Lower leg skin (tissue), 4 donors: ENCODE data around the gene HUWE1. TPM values are rescaled to one million over a fixed set of nuclear protein-coding genes. Genes with fewer than 3 reads are reported as not detected.

ENCODE experiments used
- DNase-seq, 2 donors: peaks; one replicate each; pipeline ENCODE4 v3.0.0-alpha.2; 2019; ENCODE audit warnings: low spot score in 2 of 2
- H3K4me3 ChIP-seq: fragments of 200-600 bp; sonication (generic); 2 replicates; pipeline ENCODE4 v1.5.1; 2017; ENCODE audit warnings: mild to moderate bottlenecking, low read depth; ENCODE audit not compliant: poor library complexity, severe bottlenecking
- CTCF ChIP-seq, 3 donors: fragments of 450-650 bp; IDR thresholded peaks; one replicate each; pipeline ENCODE4 v1.5.1; 2016; ENCODE audit warnings: antibody characterized with exemption in 3 of 3, mild to moderate bottlenecking in 3 of 3, moderate library complexity in 2 of 3
- POLR2A ChIP-seq, 2 donors: fragments of 450-650 bp; IDR thresholded peaks; one replicate each; pipeline ENCODE4 v1.6.1; 2016 to 2017; ENCODE audit warnings: antibody characterized with exemption in 2 of 2, mild to moderate bottlenecking in 1 of 2, moderate library complexity in 1 of 2
- WGBS, 2 donors: methylation state at CpG; one replicate each; pipeline ENCODE4 v1.1.5; 2018; 5-methylcytosine and 5-hydroxymethylcytosine counted together
- intact Hi-C: fragments of 100-400 bp; cut with DNase I; formaldehyde crosslinking; loops from one replicate; pipeline ENCODE4 v1.15.0; 2023; ENCODE audit warnings: low total_unique reads
- total RNA-seq, 4 donors: library from RNA; depleted of rRNA; stranded (reverse); fragments of >200 nt; gene quantifications; one replicate each; pipeline ENCODE4 v1.1.0, GENCODE V29; 2016

HUWE1 gene
- total RNA-seq, 4 donors from 2014 or later, result 128 to 175 (median 158) TPM

- TF ChIP-seq POLR2A (IDR thresholded peaks at IDR 0.05) (no peak), CTCF (IDR thresholded peaks at IDR 0.05) (no peak)
- intact Hi-C loops, result no loop called here
- no peak for DNase-seq
- H3K4me3 ChIP-seq, result no peak overlapping the region
- 38 to 66% methylated on average over 3 of the region's 3 CpGs for WGBS, 2 donors
Measured at GRCh38 chrX:53681661-53682060, 4.9 kb downstream of the HUWE1 start.

DNA sequence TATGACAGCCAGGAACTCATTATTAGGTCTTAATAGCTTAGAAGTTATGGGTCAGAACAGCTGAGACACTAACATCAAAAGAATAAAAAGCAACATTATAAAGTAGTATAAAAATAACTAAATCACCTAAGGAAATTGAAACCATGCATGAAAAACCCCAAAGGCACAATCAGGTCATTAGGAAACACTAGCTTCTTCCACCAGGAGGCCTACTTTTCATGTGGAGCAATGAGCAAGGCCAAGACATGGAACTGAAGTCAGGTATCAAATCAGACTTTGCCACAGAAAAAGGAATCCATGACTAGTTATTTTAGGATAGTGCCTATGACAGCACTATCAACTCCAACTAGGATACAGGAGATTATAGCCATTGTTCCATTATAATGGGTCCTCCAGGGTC lies 7.9 kb downstream of the HUWE1 start:
- H3K4me3 ChIP-seq, result no peak overlapping the region
- TF ChIP-seq POLR2A (IDR thresholded peaks at IDR 0.05) (no peak), CTCF (IDR thresholded peaks at IDR 0.05) (no peak)
- no peak for DNase-seq
- intact Hi-C loops, result no loop called here

- DNase-seq, result no peak
- intact Hi-C loops, result no loop called here
- H3K4me3 ChIP-seq, result no peak overlapping the region
- TF ChIP-seq CTCF (IDR thresholded peaks at IDR 0.05) (no peak), POLR2A (IDR thresholded peaks at IDR 0.05) (no peak)
- 76 to 88% methylated on average over 3 of the region's 3 CpGs for WGBS, 2 donors
Measured at GRCh38 chrX:53677286-53677685, 9.2 kb downstream of the HUWE1 start.

DNA sequence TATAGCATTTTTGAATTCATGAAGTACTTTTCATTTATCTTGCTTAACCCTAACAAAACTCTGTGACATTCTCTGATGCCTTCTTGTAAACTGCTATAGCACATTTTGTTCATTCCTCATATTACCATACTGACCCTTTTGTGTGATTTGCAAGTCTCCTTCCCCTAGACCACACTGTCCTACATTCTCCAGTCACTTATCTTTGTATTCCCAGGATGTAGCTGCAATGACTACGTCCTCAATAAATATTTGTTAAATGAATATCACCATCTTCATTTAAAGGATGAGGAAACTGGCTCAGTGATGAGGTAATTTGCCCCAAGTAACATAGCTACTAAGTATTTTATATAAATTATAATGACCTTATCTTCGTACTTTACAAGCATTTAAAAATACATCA lies 11.9 kb downstream of the HUWE1 start:
- TF ChIP-seq POLR2A (IDR thresholded peaks at IDR 0.05), result no peak
- TF ChIP-seq CTCF (IDR thresholded peaks at IDR 0.05), result no peak
- H3K4me3 ChIP-seq, result no peak overlapping the region
- intact Hi-C loops, result no loop called here
- DNase-seq, result no peak
- 74 to 89% methylated on average over 2 of the region's 2 CpGs for WGBS, 2 donors

DNA sequence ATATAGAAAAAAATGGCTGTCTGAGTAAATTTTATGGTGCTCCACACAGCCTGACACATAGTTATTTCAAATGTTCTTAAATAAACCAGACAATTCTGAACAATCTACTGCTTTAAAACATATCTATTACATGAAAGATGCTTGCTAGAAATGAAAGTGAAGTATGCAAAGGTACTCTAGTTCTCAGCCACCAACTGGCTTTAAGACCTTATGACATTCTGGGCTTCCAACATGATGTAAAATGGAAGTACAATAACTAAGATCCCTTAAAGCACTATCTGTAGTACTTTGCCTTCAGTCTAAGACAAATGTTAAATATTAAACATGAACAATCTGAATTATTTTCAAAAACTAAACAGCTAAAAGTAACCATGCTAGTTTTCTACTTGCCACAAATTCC lies 17.3 kb downstream of the HUWE1 start:
- no peak overlapping the region for H3K4me3 ChIP-seq
- no peak for DNase-seq
- intact Hi-C loops, result no loop called here
- TF ChIP-seq CTCF (IDR thresholded peaks at IDR 0.05), result no peak
- no peak for TF ChIP-seq POLR2A (IDR thresholded peaks at IDR 0.05)

DNA sequence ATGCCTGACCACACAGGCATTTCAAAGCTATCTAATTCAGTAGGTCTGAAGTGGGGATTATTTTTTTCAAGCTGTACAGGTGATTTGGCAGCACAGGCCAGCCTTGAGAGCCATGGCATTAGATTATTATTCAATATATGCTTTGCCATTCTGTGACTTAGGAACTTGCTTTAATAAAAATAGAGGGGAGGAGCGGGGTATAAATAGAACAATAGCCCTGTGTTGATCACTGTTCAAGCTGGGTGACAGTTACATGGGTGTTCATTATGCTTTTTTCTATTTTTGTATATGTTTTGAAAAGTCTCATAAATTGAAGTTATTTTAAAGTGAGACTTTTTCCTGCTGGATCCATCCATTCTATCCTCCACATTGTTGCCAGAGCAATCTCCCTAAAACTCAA lies 20.3 kb downstream of the HUWE1 start:
- DNase-seq, result no peak
- 100% methylated on average over 1 of the region's 1 CpG for WGBS, 2 donors
- H3K4me3 ChIP-seq, result no peak overlapping the region
- intact Hi-C loops, result no loop called here
- no peak for TF ChIP-seq CTCF (IDR thresholded peaks at IDR 0.05)
- no peak for TF ChIP-seq POLR2A (IDR thresholded peaks at IDR 0.05)
